ENCODE results near the gene DES. TPM values are rescaled to one million over a fixed set of nuclear protein-coding genes. Genes with fewer than 3 reads are reported as not detected.

Gene DES
- total RNA-seq, 4 donors from 2014 or later = 82.0 to 574 (median 112) TPM

DNA sequence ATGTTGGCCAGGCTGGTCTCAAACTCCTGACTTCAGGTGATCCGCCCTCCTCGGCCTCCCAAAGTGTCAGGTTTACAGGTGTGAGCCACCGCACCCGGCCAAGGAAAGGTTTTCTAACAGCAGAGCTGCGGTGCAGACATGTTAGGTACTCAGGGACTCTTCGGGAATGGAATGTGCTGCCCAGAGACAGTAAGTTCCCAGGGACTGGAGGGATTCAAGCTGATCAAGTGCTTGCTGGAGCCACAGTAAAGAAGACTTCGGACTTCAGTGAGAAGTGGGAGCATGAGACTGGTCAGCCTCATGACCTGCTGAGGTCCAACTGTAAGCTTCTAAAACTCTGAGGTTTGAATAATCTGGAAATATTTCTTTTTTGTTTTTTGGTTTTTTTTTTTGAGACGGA is 7.8 kb upstream of the DES start:
- no peak overlapping the region for H3K4me3 ChIP-seq
- TF ChIP-seq POLR2A (IDR thresholded peaks at IDR 0.05) = no peak
- TF ChIP-seq, protein P1, sequence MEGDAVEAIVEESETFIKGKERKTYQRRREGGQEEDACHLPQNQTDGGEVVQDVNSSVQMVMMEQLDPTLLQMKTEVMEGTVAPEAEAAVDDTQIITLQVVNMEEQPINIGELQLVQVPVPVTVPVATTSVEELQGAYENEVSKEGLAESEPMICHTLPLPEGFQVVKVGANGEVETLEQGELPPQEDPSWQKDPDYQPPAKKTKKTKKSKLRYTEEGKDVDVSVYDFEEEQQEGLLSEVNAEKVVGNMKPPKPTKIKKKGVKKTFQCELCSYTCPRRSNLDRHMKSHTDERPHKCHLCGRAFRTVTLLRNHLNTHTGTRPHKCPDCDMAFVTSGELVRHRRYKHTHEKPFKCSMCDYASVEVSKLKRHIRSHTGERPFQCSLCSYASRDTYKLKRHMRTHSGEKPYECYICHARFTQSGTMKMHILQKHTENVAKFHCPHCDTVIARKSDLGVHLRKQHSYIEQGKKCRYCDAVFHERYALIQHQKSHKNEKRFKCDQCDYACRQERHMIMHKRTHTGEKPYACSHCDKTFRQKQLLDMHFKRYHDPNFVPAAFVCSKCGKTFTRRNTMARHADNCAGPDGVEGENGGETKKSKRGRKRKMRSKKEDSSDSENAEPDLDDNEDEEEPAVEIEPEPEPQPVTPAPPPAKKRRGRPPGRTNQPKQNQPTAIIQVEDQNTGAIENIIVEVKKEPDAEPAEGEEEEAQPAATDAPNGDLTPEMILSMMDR (IDR thresholded peaks at IDR 0.05) = no peak
- H3K36me3 ChIP-seq = no peaks in the 10 kb centered on the region
- no peaks in the 10 kb centered on the region for H3K4me1 ChIP-seq
- H3K27ac ChIP-seq = peak overlapping the region in 1 of 4 donors; percentile 84
- H3K9me3 ChIP-seq = no peaks in the 10 kb centered on the region
- no peaks in the 10 kb centered on the region for H3K27me3 ChIP-seq
- no peak for DNase-seq

DNA sequence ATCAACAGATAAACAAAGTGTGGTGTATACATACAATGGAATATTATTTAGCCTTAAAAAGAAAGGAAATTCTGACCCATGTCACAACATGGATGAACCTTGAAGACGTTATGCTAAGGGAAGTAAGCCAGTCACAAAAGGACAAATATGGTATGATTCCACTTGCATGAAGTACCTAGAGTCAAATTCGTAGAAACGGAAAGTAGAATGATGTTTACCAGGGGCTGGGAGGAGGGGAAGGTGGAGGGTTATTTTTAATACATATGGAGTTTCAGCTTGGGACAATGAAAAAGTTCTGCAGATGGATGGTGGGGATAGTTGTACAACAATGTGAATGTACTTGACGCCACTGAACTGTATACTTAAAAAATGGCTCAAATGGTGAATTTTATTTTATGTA is 3.3 kb upstream of the DES start:
- TF ChIP-seq POLR2A (IDR thresholded peaks at IDR 0.05) = no peak
- TF ChIP-seq, protein P1 (IDR thresholded peaks at IDR 0.05) = no peak
- Histone ChIP-seq H3K4me3 (no peak overlapping the region), H3K27ac (peak overlapping the region in 1 of 4 donors; percentile 90)

DNA sequence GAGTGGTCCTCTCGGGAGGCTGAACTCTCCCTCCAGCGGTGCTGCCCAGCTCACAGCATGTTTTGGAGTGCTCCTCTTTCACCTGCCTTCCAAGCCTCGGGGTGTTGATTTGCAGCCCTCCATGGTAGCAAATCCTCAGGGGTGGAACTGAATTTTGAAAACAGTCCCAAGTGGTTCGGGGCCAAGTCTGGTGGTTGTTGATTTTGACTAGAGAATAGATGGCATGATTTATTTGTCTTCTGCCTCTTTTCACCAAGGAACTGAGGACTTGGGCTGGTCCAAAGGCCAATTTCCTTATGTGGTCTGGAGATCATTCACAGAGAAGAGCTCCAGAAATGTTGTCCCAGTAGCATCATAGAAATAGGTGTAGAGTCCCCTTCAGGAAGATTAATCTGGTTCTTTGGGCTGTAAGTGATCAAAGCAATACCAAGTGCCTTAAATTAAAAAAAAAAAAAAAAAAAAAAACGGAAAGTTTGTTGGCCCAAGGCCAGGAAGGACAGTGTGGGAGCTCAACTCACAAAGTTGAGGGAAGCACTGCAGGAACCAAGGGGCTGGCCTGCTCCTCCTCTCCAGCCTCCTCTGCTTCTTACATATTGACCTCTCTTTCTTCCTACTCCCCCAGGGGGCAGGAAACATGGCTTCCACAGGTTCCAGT is 2.5 kb upstream of the DES start:
- peaks cover 0 to 12% (median 0%) of the 10 kb centered on the region in 4 donors for H3K4me1 ChIP-seq
- no peak for DNase-seq
- TF ChIP-seq, protein P1 (IDR thresholded peaks at IDR 0.05) = no peak
- TF ChIP-seq POLR2A (IDR thresholded peaks at IDR 0.05) = no peak
- H3K27ac ChIP-seq = peak overlapping the region in 2 of 4 donors; percentile 39 to 90
- no peaks in the 10 kb centered on the region for H3K36me3 ChIP-seq
- H3K27me3 ChIP-seq = peaks cover 0 to 10% of the 10 kb centered on the region in 2 donors
- H3K4me3 ChIP-seq = no peak overlapping the region
- H3K9me3 ChIP-seq = no peaks in the 10 kb centered on the region

More for the DNA sequence above, 3.3 kb upstream of the DES start:
- Histone ChIP-seq H3K27me3 (peaks cover 0 to 10% of the 10 kb centered on the region in 2 donors), H3K36me3 (no peaks in the 10 kb centered on the region), H3K4me1 (peaks cover 0 to 12% (median 0%) of the 10 kb centered on the region in 4 donors), H3K9me3 (no peaks in the 10 kb centered on the region)
- no peak for DNase-seq

DNA sequence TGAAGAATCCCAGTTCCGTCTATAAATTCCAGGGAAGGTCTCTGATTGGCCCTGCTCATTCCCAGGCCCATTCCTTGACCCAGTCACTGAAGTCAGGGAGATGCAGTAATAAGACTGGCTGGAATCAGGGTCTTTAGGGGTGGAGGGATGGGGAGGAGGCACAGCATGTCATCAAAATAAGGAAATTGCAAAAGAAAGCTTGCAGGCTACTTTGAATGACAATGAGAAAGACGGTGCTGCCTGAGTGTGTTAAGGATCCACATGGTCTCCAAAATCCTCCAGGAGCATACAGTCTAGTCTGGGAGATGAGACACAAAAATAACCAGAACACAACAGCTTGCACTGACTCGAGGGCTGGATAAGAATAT is 2.0 kb upstream of the DES start:
- Histone ChIP-seq H3K4me1 (peaks cover 0 to 12% (median 0%) of the 10 kb centered on the region in 4 donors), H3K36me3 (no peaks in the 10 kb centered on the region), H3K27me3 (peaks cover 0 to 10% of the 10 kb centered on the region in 2 donors), H3K27ac (peak overlapping the region in 1 of 4 donors; percentile 90), H3K9me3 (no peaks in the 10 kb centered on the region), H3K4me3 (no peak overlapping the region)
- no peak for DNase-seq
- no peak for TF ChIP-seq POLR2A (IDR thresholded peaks at IDR 0.05)
- TF ChIP-seq, protein P1 (IDR thresholded peaks at IDR 0.05) = no peak

DNA sequence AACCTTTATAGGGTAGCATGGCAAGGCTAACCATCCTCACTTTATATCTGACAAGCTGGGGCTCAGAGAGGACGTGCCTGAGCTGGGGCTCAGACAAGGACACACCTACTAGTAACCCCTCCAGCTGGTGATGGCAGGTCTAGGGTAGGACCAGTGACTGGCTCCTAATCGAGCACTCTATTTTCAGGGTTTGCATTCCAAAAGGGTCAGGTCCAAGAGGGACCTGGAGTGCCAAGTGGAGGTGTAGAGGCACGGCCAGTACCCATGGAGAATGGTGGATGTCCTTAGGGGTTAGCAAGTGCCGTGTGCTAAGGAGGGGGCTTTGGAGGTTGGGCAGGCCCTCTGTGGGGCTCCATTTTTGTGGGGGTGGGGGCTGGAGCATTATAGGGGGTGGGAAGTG is 1.2 kb upstream of the DES start:
- H3K9me3 ChIP-seq = no peaks in the 10 kb centered on the region
- TF ChIP-seq, protein P1 (IDR thresholded peaks at IDR 0.05) = no peak
- no peak for TF ChIP-seq POLR2A (IDR thresholded peaks at IDR 0.05)
- H3K27me3 ChIP-seq = peaks cover 0 to 10% of the 10 kb centered on the region in 2 donors
- no peak overlapping the region for H3K4me3 ChIP-seq
- no peaks in the 10 kb centered on the region for H3K36me3 ChIP-seq
- no peak for DNase-seq
- peaks cover 0 to 12% (median 0%) of the 10 kb centered on the region in 4 donors for H3K4me1 ChIP-seq
- H3K27ac ChIP-seq = peak overlapping the region in 2 of 4 donors; percentile 40 to 90

All from Peyer's patch (tissue), 4 donors.